HepG2 (cell line): ENCODE data around the gene ZNF697. TPM values are rescaled to one million over a fixed set of nuclear protein-coding genes. Genes with fewer than 3 reads are reported as not detected.

ENCODE experiments used
- FLYWCH1 ChIP-seq: sonication (generic); formaldehyde crosslinking; IDR thresholded peaks from 2 replicates; pipeline ENCODE4 v1.8.1; 2023; ENCODE audit warnings: mild to moderate bottlenecking, missing genetic modification reagents
- FUBP1 ChIP-seq: sonication (generic); formaldehyde crosslinking; IDR thresholded peaks from 2 replicates; pipeline ENCODE4 v1.5.1; 2020; ENCODE audit warnings: missing genetic modification reagents, mild to moderate bottlenecking, borderline replicate concordance
- HCFC1 ChIP-seq: fragments of 150-350 bp; IDR thresholded peaks from 2 replicates; pipeline ENCODE4 v1.6.1; 2014; ENCODE audit warnings: low read depth, low read length
- JUNB ChIP-seq: sonication (generic); formaldehyde crosslinking; IDR thresholded peaks from 2 replicates; pipeline ENCODE4 v1.8.0; 2022; ENCODE audit warnings: missing genetic modification reagents, mild to moderate bottlenecking, borderline replicate concordance
- KDM5A ChIP-seq: fragments of 200-600 bp; sonication (generic); IDR thresholded peaks from 2 replicates; pipeline ENCODE4 v1.7.0; 2018; ENCODE audit warnings: antibody characterized with exemption, mild to moderate bottlenecking, low read length, borderline replicate concordance
- KLF6 ChIP-seq: IDR thresholded peaks from 2 replicates; pipeline ENCODE4 v1.8.0; 2016; ENCODE audit warnings: missing biosample characterization, missing genetic modification reagents
- KMT2A ChIP-seq: sonication (generic); formaldehyde crosslinking; IDR thresholded peaks from 2 replicates; pipeline ENCODE4 v1.4.0; 2020; ENCODE audit warnings: missing genetic modification reagents
- MNT ChIP-seq: fragments of 450-650 bp; IDR thresholded peaks from 2 replicates; pipeline ENCODE4 v1.6.1; 2016
- PRMT3 ChIP-seq: sonication (generic); formaldehyde crosslinking; IDR thresholded peaks from 2 replicates; pipeline ENCODE4 v1.8.1; 2022; ENCODE audit warnings: low read depth, mild to moderate bottlenecking, moderate library complexity, missing genetic modification reagents, borderline replicate concordance
- TARDBP ChIP-seq: sonication (generic); formaldehyde crosslinking; IDR thresholded peaks from 2 replicates; pipeline ENCODE4 v1.8.0; 2022; ENCODE audit warnings: mild to moderate bottlenecking, missing genetic modification reagents
- ZNF567 ChIP-seq: sonication (generic); formaldehyde crosslinking; IDR thresholded peaks from 2 replicates; pipeline ENCODE4 v1.8.1; 2023; ENCODE audit warnings: mild to moderate bottlenecking, missing genetic modification reagents, borderline replicate concordance
- ZNF597 ChIP-seq: sonication (generic); formaldehyde crosslinking; IDR thresholded peaks from 2 replicates; pipeline ENCODE4 v1.5.0; 2020; ENCODE audit warnings: missing genetic modification reagents
- ZSCAN30 ChIP-seq: sonication (generic); formaldehyde crosslinking; IDR thresholded peaks from 2 replicates; pipeline ENCODE4 v1.5.0; 2020; ENCODE audit warnings: mild to moderate bottlenecking, missing genetic modification reagents
- polyA plus RNA-seq, 8 experiments: library from polyadenylated mRNA; depleted of rRNA in 3 of 8; stranded (reverse) in 7 of 8; unstranded in 1 of 8; fragments of >200 nt; fragmentation: Illumina TruSeq in 4 of 8; extraction: Trizol in 4 of 8; gene quantifications; 2 replicates each; pipeline versions ENCODE4 v1.2.1 to v1.2.3, GENCODE V29; 2011 to 2016; ENCODE audit warnings: low read depth in 4 of 8, missing spikeins in 1 of 8, mixed read lengths in 1 of 8; ENCODE audit not compliant: insufficient read depth in 1 of 8
- total RNA-seq, 5 experiments: library from RNA; depleted of rRNA; stranded (reverse); fragments of >200 nt; fragmentation: Illumina TruSeq; extraction: Trizol; gene quantifications; 2 replicates each; pipeline ENCODE4 v1.2.3, GENCODE V29; 2016; ENCODE audit warnings: low read depth in 1 of 5
- TF ChIP-seq, protein P1 (sequence below), 2 experiments: IDR thresholded peaks; 2 replicates each; pipeline ENCODE4 v1.6.1; 2011 to 2012; ENCODE audit warnings: low read length in 2 of 2, borderline replicate concordance in 1 of 2, low read depth in 1 of 2, mild to moderate bottlenecking in 1 of 2, moderate library complexity in 1 of 2
- TF ChIP-seq, protein P2 (sequence below): sonication (generic); formaldehyde crosslinking; IDR thresholded peaks from 2 replicates; pipeline ENCODE4 v1.4.0; 2020; ENCODE audit warnings: missing genetic modification reagents, mild to moderate bottlenecking, borderline replicate concordance
- TF ChIP-seq, protein P3 (sequence below): sonication (generic); formaldehyde crosslinking; conservative IDR thresholded peaks from 2 replicates; pipeline ENCODE4 v1.4.0; 2020; ENCODE audit warnings: missing genetic modification reagents

ZNF697 gene
- total and polyA plus RNA-seq, 2 of the 13 experiments (the other 11 are each of a cell fraction or from before 2014, with no cell fraction given): 2.3 to 7.1 TPM

DNA sequence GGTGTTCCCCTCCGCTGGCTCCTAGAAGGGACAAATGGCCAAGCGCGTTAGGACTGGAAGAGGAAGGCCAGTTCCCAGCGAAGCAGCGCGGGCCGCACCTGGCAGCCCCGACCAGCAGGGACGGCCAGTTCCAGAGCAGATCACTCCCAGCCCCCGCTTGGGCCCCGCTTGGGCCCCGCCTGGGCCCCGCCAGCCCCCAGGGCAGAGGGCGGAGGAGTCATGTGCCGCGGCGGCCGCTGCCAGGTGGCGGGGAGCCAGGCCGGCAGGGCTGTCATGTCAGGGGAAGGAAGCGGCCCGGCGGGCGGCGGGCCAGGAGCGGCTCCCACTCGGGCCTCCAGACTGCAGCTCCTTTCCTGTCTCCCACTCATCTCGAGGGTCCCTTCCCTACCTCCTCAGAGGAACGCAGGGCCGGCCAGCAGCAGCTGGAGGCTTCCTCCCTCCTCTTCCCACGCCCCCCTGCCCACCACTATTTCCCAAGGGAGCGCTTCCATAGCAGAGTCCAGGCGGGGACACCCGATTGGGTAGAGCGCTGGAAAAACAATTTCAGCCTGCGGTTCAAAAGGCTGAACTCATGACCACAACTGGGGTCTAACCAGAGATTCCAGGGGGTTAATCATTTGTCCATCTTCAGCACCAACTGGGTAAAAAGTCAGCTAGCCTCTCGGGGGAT is 16.5 kb downstream of the ZNF697 start (continued):
- TF ChIP-seq PRMT3 (CRISPR knock-in tag) (no peak), JUNB (CRISPR knock-in tag) (no peak), KLF6 (CRISPR knock-in tag) (peak; percentile 89), FUBP1 (CRISPR knock-in tag) (no peak), ZSCAN30 (CRISPR knock-in tag) (no peak), HCFC1 (no peak), ZNF597 (CRISPR knock-in tag) (no peak), FLYWCH1 (CRISPR knock-in tag) (no peak), MNT (no peak), ZNF567 (CRISPR knock-in tag) (no peak), KDM5A (no peak), TARDBP (no peak; the same call in 1 of the 2 replicates), KMT2A (CRISPR knock-in tag) (peak; percentile 18; the same call in 1 of the 2 replicates)
- TF ChIP-seq, protein P1, sequence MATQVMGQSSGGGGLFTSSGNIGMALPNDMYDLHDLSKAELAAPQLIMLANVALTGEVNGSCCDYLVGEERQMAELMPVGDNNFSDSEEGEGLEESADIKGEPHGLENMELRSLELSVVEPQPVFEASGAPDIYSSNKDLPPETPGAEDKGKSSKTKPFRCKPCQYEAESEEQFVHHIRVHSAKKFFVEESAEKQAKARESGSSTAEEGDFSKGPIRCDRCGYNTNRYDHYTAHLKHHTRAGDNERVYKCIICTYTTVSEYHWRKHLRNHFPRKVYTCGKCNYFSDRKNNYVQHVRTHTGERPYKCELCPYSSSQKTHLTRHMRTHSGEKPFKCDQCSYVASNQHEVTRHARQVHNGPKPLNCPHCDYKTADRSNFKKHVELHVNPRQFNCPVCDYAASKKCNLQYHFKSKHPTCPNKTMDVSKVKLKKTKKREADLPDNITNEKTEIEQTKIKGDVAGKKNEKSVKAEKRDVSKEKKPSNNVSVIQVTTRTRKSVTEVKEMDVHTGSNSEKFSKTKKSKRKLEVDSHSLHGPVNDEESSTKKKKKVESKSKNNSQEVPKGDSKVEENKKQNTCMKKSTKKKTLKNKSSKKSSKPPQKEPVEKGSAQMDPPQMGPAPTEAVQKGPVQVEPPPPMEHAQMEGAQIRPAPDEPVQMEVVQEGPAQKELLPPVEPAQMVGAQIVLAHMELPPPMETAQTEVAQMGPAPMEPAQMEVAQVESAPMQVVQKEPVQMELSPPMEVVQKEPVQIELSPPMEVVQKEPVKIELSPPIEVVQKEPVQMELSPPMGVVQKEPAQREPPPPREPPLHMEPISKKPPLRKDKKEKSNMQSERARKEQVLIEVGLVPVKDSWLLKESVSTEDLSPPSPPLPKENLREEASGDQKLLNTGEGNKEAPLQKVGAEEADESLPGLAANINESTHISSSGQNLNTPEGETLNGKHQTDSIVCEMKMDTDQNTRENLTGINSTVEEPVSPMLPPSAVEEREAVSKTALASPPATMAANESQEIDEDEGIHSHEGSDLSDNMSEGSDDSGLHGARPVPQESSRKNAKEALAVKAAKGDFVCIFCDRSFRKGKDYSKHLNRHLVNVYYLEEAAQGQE (IDR thresholded peaks at IDR 0.05; ENCODE audit: borderline replicate concordance in 1 of 2, low read depth in 1 of 2, low read length in 2 of 2): no peak
- TF ChIP-seq, protein P2, sequence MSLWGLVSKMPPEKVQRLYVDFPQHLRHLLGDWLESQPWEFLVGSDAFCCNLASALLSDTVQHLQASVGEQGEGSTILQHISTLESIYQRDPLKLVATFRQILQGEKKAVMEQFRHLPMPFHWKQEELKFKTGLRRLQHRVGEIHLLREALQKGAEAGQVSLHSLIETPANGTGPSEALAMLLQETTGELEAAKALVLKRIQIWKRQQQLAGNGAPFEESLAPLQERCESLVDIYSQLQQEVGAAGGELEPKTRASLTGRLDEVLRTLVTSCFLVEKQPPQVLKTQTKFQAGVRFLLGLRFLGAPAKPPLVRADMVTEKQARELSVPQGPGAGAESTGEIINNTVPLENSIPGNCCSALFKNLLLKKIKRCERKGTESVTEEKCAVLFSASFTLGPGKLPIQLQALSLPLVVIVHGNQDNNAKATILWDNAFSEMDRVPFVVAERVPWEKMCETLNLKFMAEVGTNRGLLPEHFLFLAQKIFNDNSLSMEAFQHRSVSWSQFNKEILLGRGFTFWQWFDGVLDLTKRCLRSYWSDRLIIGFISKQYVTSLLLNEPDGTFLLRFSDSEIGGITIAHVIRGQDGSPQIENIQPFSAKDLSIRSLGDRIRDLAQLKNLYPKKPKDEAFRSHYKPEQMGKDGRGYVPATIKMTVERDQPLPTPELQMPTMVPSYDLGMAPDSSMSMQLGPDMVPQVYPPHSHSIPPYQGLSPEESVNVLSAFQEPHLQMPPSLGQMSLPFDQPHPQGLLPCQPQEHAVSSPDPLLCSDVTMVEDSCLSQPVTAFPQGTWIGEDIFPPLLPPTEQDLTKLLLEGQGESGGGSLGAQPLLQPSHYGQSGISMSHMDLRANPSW (CRISPR knock-in tag): no peak; the same call in 1 of the 2 replicates
- TF ChIP-seq, protein P3, sequence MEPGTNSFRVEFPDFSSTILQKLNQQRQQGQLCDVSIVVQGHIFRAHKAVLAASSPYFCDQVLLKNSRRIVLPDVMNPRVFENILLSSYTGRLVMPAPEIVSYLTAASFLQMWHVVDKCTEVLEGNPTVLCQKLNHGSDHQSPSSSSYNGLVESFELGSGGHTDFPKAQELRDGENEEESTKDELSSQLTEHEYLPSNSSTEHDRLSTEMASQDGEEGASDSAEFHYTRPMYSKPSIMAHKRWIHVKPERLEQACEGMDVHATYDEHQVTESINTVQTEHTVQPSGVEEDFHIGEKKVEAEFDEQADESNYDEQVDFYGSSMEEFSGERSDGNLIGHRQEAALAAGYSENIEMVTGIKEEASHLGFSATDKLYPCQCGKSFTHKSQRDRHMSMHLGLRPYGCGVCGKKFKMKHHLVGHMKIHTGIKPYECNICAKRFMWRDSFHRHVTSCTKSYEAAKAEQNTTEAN: peak; percentile 79; the same call in 1 of the 2 replicates
